Measurements from ENCODE around the gene KIAA0753.

DNA sequence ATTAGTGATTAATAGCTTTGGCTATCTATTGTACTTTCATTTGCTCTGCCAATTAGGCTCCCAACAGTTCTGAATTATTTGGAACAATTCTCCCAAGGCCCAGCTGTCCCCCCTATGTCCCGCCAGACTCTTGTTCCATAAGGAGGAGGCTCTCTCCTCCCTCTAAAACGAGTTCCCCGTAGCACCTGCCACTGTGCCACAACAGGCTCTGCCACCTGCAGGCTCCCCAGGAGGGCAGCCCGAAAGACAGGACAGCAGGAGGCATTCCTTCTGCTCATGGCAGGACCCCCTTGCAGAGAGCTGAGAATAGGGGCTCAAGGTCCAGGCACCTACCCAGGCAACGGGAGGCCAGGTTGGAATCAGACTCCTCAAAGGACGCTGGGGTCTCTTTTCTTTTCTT is 93.2 kb downstream of the KIAA0753 start:
- TF ChIP-seq, protein P1, sequence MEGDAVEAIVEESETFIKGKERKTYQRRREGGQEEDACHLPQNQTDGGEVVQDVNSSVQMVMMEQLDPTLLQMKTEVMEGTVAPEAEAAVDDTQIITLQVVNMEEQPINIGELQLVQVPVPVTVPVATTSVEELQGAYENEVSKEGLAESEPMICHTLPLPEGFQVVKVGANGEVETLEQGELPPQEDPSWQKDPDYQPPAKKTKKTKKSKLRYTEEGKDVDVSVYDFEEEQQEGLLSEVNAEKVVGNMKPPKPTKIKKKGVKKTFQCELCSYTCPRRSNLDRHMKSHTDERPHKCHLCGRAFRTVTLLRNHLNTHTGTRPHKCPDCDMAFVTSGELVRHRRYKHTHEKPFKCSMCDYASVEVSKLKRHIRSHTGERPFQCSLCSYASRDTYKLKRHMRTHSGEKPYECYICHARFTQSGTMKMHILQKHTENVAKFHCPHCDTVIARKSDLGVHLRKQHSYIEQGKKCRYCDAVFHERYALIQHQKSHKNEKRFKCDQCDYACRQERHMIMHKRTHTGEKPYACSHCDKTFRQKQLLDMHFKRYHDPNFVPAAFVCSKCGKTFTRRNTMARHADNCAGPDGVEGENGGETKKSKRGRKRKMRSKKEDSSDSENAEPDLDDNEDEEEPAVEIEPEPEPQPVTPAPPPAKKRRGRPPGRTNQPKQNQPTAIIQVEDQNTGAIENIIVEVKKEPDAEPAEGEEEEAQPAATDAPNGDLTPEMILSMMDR (IDR thresholded peaks at IDR 0.05 in 4 of 5, conservative IDR thresholded peaks at IDR 0.05 in 1 of 5), result no peak
- no peak for TF ChIP-seq POLR2A (IDR thresholded peaks at IDR 0.05)
